DOHH2 (cell line): Measurements from ENCODE around the gene MTPN.

Experiments used
- H3F3A ChIP-seq: fragments of 200-600 bp; sonication (generic), shearing (Covaris generic); 2 replicates; pipeline ENCODE4 v1.6.0; 2016; ENCODE audit warnings: antibody characterized with exemption, mild to moderate bottlenecking; ENCODE audit not compliant: control insufficient read depth, insufficient read depth
- H3K27ac ChIP-seq: fragments of 200-600 bp; sonication (generic); 2 replicates; pipeline ENCODE4 v1.5.1; 2014; ENCODE audit warnings: low read depth, mild to moderate bottlenecking, low read length, moderate library complexity
- H3K27me3 ChIP-seq: fragments of 200-600 bp; sonication (generic); 2 replicates; pipeline ENCODE4 v1.6.1; 2014; ENCODE audit warnings: mild to moderate bottlenecking, low read length, mixed read lengths; ENCODE audit not compliant: control insufficient read depth
- H3K36me3 ChIP-seq: fragments of 200-600 bp; sonication (generic); 2 replicates; pipeline ENCODE4 v1.6.1; 2014; ENCODE audit warnings: mild to moderate bottlenecking, low read length, moderate library complexity, mixed read lengths; ENCODE audit not compliant: control insufficient read depth
- H3K4me1 ChIP-seq: fragments of 200-600 bp; sonication (generic); 2 replicates; pipeline ENCODE4 v1.6.1; 2014; ENCODE audit warnings: mild to moderate bottlenecking, low read length, mixed read lengths; ENCODE audit not compliant: control insufficient read depth
- H3K4me2 ChIP-seq: fragments of 200-600 bp; sonication (generic); 2 replicates; pipeline ENCODE4 v1.6.0; 2014; ENCODE audit warnings: mild to moderate bottlenecking, low read length, moderate library complexity
- H3K4me3 ChIP-seq: fragments of 200-600 bp; sonication (generic); 2 replicates; pipeline ENCODE4 v1.5.1; 2014; ENCODE audit warnings: mild to moderate bottlenecking, low read length, mixed read lengths
- H3K79me2 ChIP-seq: fragments of 200-600 bp; sonication (generic); 2 replicates; pipeline ENCODE4 v1.6.1; 2014; ENCODE audit warnings: mild to moderate bottlenecking, low read length, mixed read lengths; ENCODE audit not compliant: control insufficient read depth
- H3K9me2 ChIP-seq: fragments of 200-600 bp; sonication (generic); replicated peaks from 2 replicates; pipeline ENCODE4 v1.6.1; 2014; ENCODE audit warnings: mild to moderate bottlenecking, low read length, mixed read lengths; ENCODE audit not compliant: control insufficient read depth
- H3K9me3 ChIP-seq: fragments of 200-600 bp; sonication (generic); 2 replicates; pipeline ENCODE4 v1.6.1; 2014; ENCODE audit warnings: antibody characterized with exemption, low read length, mixed read lengths; ENCODE audit not compliant: control insufficient read depth, insufficient read depth
- H4K20me1 ChIP-seq: fragments of 200-600 bp; sonication (generic); 2 replicates; pipeline ENCODE4 v1.6.0; 2014; ENCODE audit warnings: low read depth, mild to moderate bottlenecking, antibody characterized with exemption, low read length, moderate library complexity; ENCODE audit not compliant: control insufficient read depth, insufficient read depth
- CTCF ChIP-seq: fragments of 200-600 bp; sonication (generic); IDR thresholded peaks from one replicate; pipeline ENCODE4 v1.5.1; 2014; ENCODE audit warnings: antibody characterized with exemption, mild to moderate bottlenecking, low read depth, low read length; ENCODE audit not compliant: poor library complexity, severe bottlenecking
- EZH2phosphoT487 ChIP-seq: fragments of 200-600 bp; sonication (generic); IDR thresholded peaks from 2 replicates; pipeline ENCODE4 v1.6.1; 2017; ENCODE audit warnings: borderline replicate concordance, mild to moderate bottlenecking, antibody characterized with exemption, low read length, moderate library complexity, mixed read lengths

The MTPN gene

GRCh38 chr7:135965602-135966001, 11.6 kb downstream of the MTPN start:
- no peak for TF ChIP-seq CTCF
- no peak for TF ChIP-seq EZH2phosphoT487
- Histone ChIP-seq H3K79me2 (peaks cover 97% of the 10 kb centered on the region), H3K27ac (no peak overlapping the region), H3K36me3 (peaks cover 84% of the 10 kb centered on the region), H4K20me1 (peaks cover 28% of the 10 kb centered on the region), H3K9me2 (no peaks in the 10 kb centered on the region), H3F3A (peaks cover under 1% of the 10 kb centered on the region), H3K27me3 (no peaks in the 10 kb centered on the region), H3K9me3 (no peaks in the 10 kb centered on the region), H3K4me2 (peak overlapping the region; percentile 38), H3K4me1 (peaks cover 82% of the 10 kb centered on the region), H3K4me3 (0 out of 2 replicates have a peak overlapping the region, but pooled peaks have one; percentile 0)

GRCh38 chr7:135964791-135965190, 12.4 kb downstream of the MTPN start:
- H4K20me1 ChIP-seq, result peaks cover 28% of the 10 kb centered on the region
- no peak overlapping the region for H3K27ac ChIP-seq
- no peaks in the 10 kb centered on the region for H3K27me3 ChIP-seq
- no peaks in the 10 kb centered on the region for H3K9me2 ChIP-seq
- TF ChIP-seq CTCF, result no peak
- no peak overlapping the region for H3K4me3 ChIP-seq
- H3K4me1 ChIP-seq, result peaks cover 75% of the 10 kb centered on the region
- H3F3A ChIP-seq, result no peaks in the 10 kb centered on the region
- H3K36me3 ChIP-seq, result peaks cover 85% of the 10 kb centered on the region
- H3K4me2 ChIP-seq, result no peak overlapping the region
- no peaks in the 10 kb centered on the region for H3K9me3 ChIP-seq
- H3K79me2 ChIP-seq, result peaks cover 97% of the 10 kb centered on the region

GRCh38 chr7:135964274-135964673, 12.9 kb downstream of the MTPN start:
- no peaks in the 10 kb centered on the region for H3K9me3 ChIP-seq
- H4K20me1 ChIP-seq, result peaks cover 31% of the 10 kb centered on the region
- H3K79me2 ChIP-seq, result peaks cover 97% of the 10 kb centered on the region
- H3K4me3 ChIP-seq, result no peak overlapping the region
- no peak overlapping the region for H3K27ac ChIP-seq
- no peaks in the 10 kb centered on the region for H3K9me2 ChIP-seq
- TF ChIP-seq CTCF (no peak), EZH2phosphoT487 (no peak)
- H3K4me1 ChIP-seq, result peaks cover 70% of the 10 kb centered on the region
- peaks cover 85% of the 10 kb centered on the region for H3K36me3 ChIP-seq
- no peaks in the 10 kb centered on the region for H3K27me3 ChIP-seq
- H3F3A ChIP-seq, result no peaks in the 10 kb centered on the region
- H3K4me2 ChIP-seq, result no peak overlapping the region

GRCh38 chr7:135962802-135963201, 14.4 kb downstream of the MTPN start:
- Histone ChIP-seq H3K4me1 (peaks cover 59% of the 10 kb centered on the region), H3K79me2 (peaks cover 100% of the 10 kb centered on the region), H3K27ac (no peak overlapping the region), H3K9me3 (no peaks in the 10 kb centered on the region), H3K4me3 (no peak overlapping the region), H4K20me1 (peaks cover 38% of the 10 kb centered on the region), H3K27me3 (no peaks in the 10 kb centered on the region), H3K4me2 (no peak overlapping the region), H3K36me3 (peaks cover 88% of the 10 kb centered on the region), H3K9me2 (no peaks in the 10 kb centered on the region), H3F3A (no peaks in the 10 kb centered on the region)
- no peak for TF ChIP-seq CTCF
- TF ChIP-seq EZH2phosphoT487, result no peak
